ENCODE data around the gene CABP7. TPM values are rescaled to one million over a fixed set of nuclear protein-coding genes. Genes with fewer than 3 reads are reported as not detected.
A peak's percentile ranks its signal among the peaks of the same experiment; 100 is the strongest.
"Not testable (repeated sequence)": the region's sequence is repeated elsewhere in the genome, so short reads cannot be mapped to it uniquely, and the experiment has no call there.

Gene CABP7
- total RNA-seq, 1 donor from 2014 or later, result not detected

DNA sequence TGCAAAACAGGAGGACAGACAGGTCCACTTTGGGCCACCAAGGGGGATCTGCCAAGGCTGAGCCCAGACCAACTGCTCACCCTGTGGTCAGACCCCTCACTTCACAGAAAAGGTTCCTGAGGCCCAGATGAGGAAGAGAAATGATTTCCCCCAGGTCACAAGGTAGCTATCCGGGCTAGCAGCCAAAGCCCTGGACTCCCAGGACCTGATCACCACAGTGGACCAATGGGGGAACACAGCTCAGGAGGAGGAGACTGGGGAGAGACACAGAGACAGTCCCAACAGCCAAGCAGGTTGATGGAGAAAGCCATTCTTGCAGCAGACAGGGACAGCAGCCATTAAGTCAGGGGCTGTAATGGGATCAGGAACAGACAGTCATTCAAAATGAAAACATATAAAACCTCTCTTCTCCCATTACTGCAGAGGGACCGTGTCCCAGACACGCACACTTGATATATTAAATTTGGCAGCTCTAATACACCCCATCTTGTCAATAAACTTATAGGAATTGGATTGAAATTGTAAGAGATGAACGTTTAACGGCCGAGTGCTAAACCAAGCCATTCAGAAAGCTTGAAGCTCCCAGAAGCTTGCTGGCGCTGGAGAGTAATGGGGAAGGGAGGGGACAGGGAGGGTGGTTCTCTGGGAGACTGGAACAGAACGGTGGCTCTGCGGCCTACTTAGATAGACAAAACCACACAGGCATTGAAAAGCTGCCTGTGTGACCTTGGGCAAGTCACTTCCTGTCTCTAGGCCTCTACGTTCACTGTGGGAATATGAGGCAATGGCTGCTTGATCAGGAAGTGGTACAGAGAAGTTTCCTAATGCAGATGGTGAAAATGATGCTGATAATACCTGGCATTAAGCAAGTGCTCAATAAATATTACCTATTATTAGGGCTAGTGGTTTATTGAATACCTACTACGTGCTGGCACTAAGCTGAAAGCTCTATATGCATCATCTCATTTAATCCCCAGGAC, 31.0 kb downstream of the CABP7 start:
- Histone ChIP-seq H3K4me3 (no peak overlapping the region), H3K36me3 (peaks cover 20% of the 10 kb centered on the region), H3K9me3 (no peaks in the 10 kb centered on the region), H3K27ac (no peak overlapping the region), H3K27me3 (no peaks in the 10 kb centered on the region), H3K4me1 (peaks cover 2% of the 10 kb centered on the region)
- TF ChIP-seq CTCF (IDR thresholded peaks at IDR 0.05), result no peak
- intact Hi-C loops (cut with DNase I), result no loop called here
- ATAC-seq (peak; percentile 76), DNase-seq (no peak)

DNA sequence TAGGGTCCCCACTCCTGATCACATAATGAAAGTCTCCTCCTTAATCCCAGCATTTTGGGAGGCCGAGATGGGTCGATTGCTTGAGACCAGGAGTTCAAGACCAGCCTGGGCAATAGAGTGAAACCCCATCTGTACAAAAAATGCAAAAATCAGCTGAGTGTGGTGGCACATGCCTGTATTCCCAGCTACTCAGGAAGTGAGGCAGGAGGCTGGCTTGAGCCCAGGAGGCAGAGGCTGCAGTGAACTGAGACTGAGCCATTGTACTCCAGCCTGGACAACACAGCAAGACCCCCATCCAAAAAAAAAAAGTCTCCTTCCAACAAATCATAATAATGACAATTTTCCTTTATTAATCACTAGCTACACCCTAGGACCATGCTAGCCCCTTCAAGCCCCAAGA, 31.9 kb downstream of the CABP7 start:
- H3K27ac ChIP-seq, result no peak overlapping the region
- ATAC-seq, result no peak

DNA sequence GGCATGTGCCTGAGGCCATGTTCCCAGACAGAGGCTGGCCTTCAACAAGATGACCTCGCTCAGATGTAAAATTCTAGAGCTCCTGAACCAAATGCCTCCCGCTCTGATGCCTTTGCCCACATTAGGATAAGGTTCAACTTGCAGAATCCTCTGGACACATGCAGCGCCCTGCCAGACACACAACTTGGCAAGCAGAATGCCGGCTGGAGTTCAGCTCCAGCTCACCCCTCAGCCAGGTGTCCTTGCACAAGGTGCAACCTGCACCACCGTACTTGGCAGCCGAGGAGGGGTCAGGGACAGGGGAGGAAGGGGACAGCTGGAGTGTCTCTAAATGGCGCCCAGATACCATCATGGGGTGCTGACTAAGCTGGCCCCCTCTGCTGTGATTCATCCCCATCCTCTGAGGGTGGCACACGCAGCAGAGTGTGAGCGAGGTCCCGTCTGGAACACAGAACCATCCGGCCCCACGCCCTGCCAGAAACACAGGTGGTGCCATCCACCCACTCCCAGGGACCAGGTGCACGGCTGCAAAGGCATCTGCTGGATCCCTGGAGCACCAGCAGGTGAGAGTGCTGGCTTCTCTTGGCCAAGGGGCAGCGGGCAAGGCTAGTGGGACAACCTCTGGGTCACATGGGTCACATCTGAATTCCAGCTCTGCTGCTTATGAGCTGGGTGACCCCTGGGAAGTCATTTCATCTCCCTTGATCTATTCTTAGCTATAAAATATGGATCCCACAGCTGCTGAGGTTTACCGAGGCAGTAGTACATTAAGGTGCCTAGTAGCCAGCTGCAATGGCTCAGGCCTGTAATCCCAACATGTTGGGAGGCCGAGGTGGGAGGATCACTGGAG, 34.2 kb downstream of the CABP7 start:
- DNase-seq, result no peak
- ATAC-seq, result no peak
- no peaks in the 10 kb centered on the region for H3K27me3 ChIP-seq
- peaks cover 4% of the 10 kb centered on the region for H3K36me3 ChIP-seq
- H3K9me3 ChIP-seq, result no peaks in the 10 kb centered on the region
- intact Hi-C loops (cut with DNase I), result no loop called here
- H3K27ac ChIP-seq, result no peak overlapping the region
- H3K4me3 ChIP-seq, result no peak overlapping the region
- peaks cover 2% of the 10 kb centered on the region for H3K4me1 ChIP-seq
- TF ChIP-seq CTCF (IDR thresholded peaks at IDR 0.05), result no peak

More for the DNA sequence above, 31.9 kb downstream of the CABP7 start:
- DNase-seq, result no peak
- Histone ChIP-seq H3K27me3 (no peaks in the 10 kb centered on the region), H3K4me3 (no peak overlapping the region), H3K36me3 (peaks cover 16% of the 10 kb centered on the region), H3K9me3 (no peaks in the 10 kb centered on the region), H3K4me1 (peaks cover 2% of the 10 kb centered on the region)
- TF ChIP-seq CTCF (IDR thresholded peaks at IDR 0.05), result no peak
- intact Hi-C loops (cut with DNase I), result no loop called here

DNA sequence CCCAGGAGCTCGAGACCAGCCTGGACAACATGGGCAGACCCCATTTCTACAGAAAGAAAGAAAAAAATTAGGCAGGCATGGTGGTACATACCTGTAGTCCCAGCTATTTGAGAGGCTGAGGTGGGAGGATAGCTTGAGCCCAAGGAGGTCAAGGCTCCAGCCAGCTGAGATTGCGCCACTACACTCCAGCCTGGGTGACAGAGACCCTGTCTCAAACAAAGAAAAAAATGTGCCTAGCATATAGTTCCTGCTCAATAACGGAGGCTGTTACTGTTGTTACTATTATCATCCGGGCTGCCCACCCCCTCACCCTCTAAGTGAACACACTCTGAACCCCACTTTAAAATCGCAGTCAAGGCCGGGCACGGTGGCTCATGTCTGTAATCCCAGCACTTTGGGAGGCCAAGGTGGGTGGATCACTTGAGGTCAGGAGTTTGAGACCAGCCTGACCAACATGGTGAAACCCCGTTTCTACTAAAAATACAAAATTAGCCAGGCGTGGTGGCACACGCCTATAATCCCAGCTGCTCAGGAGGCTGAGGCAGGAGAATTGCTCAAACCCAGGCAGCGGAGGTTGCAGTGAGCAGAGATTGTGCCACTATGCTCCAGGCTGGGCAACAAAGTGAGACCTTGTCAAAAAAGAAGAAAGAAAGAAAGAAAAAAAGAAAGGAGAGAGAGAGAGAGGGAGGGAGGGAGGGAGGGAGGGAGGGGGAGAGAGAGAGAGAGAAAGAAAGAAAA, 35.0 kb downstream of the CABP7 start:
- H3K36me3 ChIP-seq; intact Hi-C loops (cut with DNase I); H3K4me3 ChIP-seq; H3K4me1 ChIP-seq; H3K9me3 ChIP-seq; H3K27me3 ChIP-seq; H3K27ac ChIP-seq; DNase-seq; ATAC-seq: not testable (repeated sequence)

DNA sequence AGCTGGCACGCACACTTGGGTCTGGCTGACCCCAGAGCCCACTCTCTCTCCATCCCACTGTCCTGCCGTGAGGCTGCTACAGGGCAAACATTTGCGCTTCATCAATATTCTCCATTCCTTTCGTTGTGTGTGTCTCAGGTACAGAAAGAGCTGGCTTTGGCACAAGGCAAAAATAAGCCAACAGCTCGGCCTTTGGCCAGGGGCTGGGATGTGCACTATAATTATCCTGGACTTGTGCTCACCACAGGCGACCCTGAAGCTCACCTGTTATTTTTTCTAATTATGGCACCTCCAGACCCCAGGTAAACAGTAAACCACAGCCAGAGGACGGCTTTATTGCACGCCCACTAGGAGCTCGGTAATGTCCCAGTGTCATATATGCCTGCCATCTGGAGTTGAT, 36.1 kb downstream of the CABP7 start:
- Histone ChIP-seq H3K4me3 (no peak overlapping the region), H3K27me3 (no peaks in the 10 kb centered on the region), H3K9me3 (no peaks in the 10 kb centered on the region), H3K36me3 (no peaks in the 10 kb centered on the region), H3K4me1 (peaks cover 2% of the 10 kb centered on the region), H3K27ac (no peak overlapping the region)
- no peak for TF ChIP-seq CTCF (IDR thresholded peaks at IDR 0.05)
- no peak for ATAC-seq
- intact Hi-C loops (cut with DNase I), result no loop called here
- DNase-seq, result no peak

Data from upper lobe of right lung (tissue), 1 donor.